Kidney (tissue), 14 donors: Measurements from ENCODE around the gene TMEM131. TPM values are rescaled to one million over a fixed set of nuclear protein-coding genes. Genes with fewer than 3 reads are reported as not detected.

Source experiments
- DNase-seq, 5 donors: peaks; one replicate each; pipeline ENCODE4 v3.0.0-alpha.2; 2013 to 2020
- FAIRE-seq: peaks from 2 replicates; lab custom pipeline; 2012; peaks lifted over from hg19 to GRCh38; lab: Jason Lieb, UNC
- H3K27ac ChIP-seq, 2 donors: one replicate each; pipeline ENCODE4 v1.7.0; 2013; ENCODE audit warnings: low read depth in 2 of 2, low read length in 2 of 2, inconsistent platforms in 1 of 2
- H3K27me3 ChIP-seq: one replicate; pipeline ENCODE4 v1.7.1; 2013; ENCODE audit warnings: low read length, inconsistent platforms; ENCODE audit not compliant: control insufficient read depth, insufficient read depth
- H3K36me3 ChIP-seq, 3 donors: one replicate each; pipeline versions ENCODE4 v1.7.0 to v1.7.1; 2013; ENCODE audit warnings: low read length in 3 of 3, control low read depth in 1 of 3, inconsistent platforms in 1 of 3; ENCODE audit not compliant: insufficient read depth in 3 of 3, control insufficient read depth in 2 of 3
- H3K4me1 ChIP-seq, 3 donors: one replicate each; pipeline versions ENCODE4 v1.7.0 to v1.7.1; 2013; ENCODE audit warnings: low read length in 3 of 3, inconsistent platforms in 1 of 3, low read depth in 1 of 3; ENCODE audit not compliant: control insufficient read depth in 2 of 3, insufficient read depth in 2 of 3
- H3K4me3 ChIP-seq, 3 donors: one replicate each; pipeline versions ENCODE4 v1.7.0 to v1.8.1; 2013; ENCODE audit warnings: low read length in 3 of 3, control low read depth in 1 of 3, inconsistent platforms in 1 of 3
- H3K9ac ChIP-seq, 3 donors: one replicate each; pipeline versions ENCODE4 v1.7.0 to v1.7.1; 2013; ENCODE audit warnings: low read length in 3 of 3, control low read depth in 1 of 3, inconsistent platforms in 1 of 3
- H3K9me3 ChIP-seq, 3 donors: one replicate each; pipeline versions ENCODE4 v1.7.0 to v1.7.1; 2013; ENCODE audit warnings: low read length in 3 of 3, control low read depth in 1 of 3, inconsistent platforms in 1 of 3; ENCODE audit not compliant: control insufficient read depth in 2 of 3, insufficient read depth in 1 of 3
- intact Hi-C: fragments of 100-400 bp; cut with DNase I; formaldehyde crosslinking; loops from one replicate; pipeline ENCODE4 v1.11.1; 2022
- polyA plus RNA-seq: library from polyadenylated mRNA; stranded (reverse); fragments of 350-450 nt; fragmentation: Illumina TruSeq; extraction: RNeasy Lipid Tissue Mini Kit (QIAGEN cat#74804); gene quantifications from one replicate; pipeline ENCODE4 v1.2.3, GENCODE V29; 2014; ENCODE audit warnings: low read depth, low replicate concordance; ENCODE audit not compliant: insufficient read depth
- total RNA-seq: library from RNA; stranded (reverse); fragmentation: NEBNext Ultra II Directional; extraction: Animal tissue kit (Norgen Biotek cat#: 25700); gene quantifications from one replicate; pipeline ENCODE4 v1.2.1, GENCODE V29; 2021
- TF ChIP-seq, protein P1 (sequence below): IDR thresholded peaks from 3 replicates; pipeline ENCODE4 v1.5.1; 2012; ENCODE audit warnings: mild to moderate bottlenecking, moderate library complexity, borderline replicate concordance; ENCODE audit not compliant: insufficient read depth; ENCODE audit errors: extremely low read depth
- donor health status: control.
- donor health status: control.
- donor health status: control.
- donor health status: control.
- donor health status: control.
- donor health status: DM: yes; HTN: yes; CAD: no.
- donor health status: Normal renal cell carcinoma (clear cell type).

TMEM131 gene
- total and polyA plus RNA-seq, 2 donors from 2014 or later, result 8.0 to 38.4 TPM

GRCh38 chr2:97734061-97735051, 261.4 kb downstream of the TMEM131 start:
- H3K4me3 ChIP-seq, result no peak overlapping the region
- no peak overlapping the region for H3K27ac ChIP-seq
- no peak overlapping the region for H3K9ac ChIP-seq
- no peaks in the 10 kb centered on the region for H3K36me3 ChIP-seq
- DNase-seq (peak in 1 of 5 donors; percentile 68), FAIRE-seq (no peak)
- no peaks in the 10 kb centered on the region for H3K4me1 ChIP-seq
- no peaks in the 10 kb centered on the region for H3K27me3 ChIP-seq
- intact Hi-C loops, result no loop called here
- TF ChIP-seq, protein P1, sequence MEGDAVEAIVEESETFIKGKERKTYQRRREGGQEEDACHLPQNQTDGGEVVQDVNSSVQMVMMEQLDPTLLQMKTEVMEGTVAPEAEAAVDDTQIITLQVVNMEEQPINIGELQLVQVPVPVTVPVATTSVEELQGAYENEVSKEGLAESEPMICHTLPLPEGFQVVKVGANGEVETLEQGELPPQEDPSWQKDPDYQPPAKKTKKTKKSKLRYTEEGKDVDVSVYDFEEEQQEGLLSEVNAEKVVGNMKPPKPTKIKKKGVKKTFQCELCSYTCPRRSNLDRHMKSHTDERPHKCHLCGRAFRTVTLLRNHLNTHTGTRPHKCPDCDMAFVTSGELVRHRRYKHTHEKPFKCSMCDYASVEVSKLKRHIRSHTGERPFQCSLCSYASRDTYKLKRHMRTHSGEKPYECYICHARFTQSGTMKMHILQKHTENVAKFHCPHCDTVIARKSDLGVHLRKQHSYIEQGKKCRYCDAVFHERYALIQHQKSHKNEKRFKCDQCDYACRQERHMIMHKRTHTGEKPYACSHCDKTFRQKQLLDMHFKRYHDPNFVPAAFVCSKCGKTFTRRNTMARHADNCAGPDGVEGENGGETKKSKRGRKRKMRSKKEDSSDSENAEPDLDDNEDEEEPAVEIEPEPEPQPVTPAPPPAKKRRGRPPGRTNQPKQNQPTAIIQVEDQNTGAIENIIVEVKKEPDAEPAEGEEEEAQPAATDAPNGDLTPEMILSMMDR, result no peak
- peaks cover 0 to 6% (median 5%) of the 10 kb centered on the region in 3 donors for H3K9me3 ChIP-seq

DNA sequence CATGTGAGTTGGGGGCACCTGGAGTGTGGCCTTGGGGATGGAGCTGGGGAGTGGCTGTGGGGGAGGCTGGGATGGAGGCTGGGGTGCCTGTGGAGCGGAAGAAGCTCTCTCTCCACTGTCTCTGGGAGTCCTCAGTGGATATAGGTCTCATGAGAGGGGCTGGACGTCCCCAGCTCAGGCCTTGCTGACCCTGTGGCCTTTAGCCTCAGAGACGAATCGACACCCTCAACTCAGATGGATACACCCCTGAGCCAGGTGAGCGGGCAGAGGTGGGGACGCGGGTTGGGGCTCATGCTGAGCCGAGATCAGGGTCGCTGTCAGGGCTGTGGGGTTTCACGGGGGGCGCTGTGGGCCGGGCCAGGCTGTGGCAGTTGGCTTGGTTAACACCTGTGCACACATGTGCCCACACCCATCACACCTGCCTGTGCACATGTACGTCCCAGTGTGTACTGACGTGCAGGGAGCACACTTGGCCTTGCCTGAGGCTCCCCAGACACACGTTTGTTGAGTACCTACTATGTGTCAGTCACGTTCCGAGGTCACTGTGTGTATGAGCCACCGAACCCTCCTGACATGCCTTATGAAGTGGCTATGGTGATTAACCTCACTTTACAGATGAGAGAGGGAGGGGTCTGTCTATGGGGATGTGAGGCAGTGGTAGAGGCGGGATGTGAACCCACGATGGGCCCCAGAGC, 262.3 kb downstream of the TMEM131 start:
- Histone ChIP-seq H3K27me3 (no peaks in the 10 kb centered on the region), H3K9me3 (peaks cover 0 to 6% (median 5%) of the 10 kb centered on the region in 3 donors), H3K4me3 (no peak overlapping the region), H3K9ac (no peak overlapping the region), H3K4me1 (no peaks in the 10 kb centered on the region), H3K27ac (no peak overlapping the region), H3K36me3 (no peaks in the 10 kb centered on the region)
- FAIRE-seq (no peak), DNase-seq (peak in 1 of 5 donors; percentile 51)
- TF ChIP-seq, protein P1, result no peak
- intact Hi-C loops, result no loop called here

DNA sequence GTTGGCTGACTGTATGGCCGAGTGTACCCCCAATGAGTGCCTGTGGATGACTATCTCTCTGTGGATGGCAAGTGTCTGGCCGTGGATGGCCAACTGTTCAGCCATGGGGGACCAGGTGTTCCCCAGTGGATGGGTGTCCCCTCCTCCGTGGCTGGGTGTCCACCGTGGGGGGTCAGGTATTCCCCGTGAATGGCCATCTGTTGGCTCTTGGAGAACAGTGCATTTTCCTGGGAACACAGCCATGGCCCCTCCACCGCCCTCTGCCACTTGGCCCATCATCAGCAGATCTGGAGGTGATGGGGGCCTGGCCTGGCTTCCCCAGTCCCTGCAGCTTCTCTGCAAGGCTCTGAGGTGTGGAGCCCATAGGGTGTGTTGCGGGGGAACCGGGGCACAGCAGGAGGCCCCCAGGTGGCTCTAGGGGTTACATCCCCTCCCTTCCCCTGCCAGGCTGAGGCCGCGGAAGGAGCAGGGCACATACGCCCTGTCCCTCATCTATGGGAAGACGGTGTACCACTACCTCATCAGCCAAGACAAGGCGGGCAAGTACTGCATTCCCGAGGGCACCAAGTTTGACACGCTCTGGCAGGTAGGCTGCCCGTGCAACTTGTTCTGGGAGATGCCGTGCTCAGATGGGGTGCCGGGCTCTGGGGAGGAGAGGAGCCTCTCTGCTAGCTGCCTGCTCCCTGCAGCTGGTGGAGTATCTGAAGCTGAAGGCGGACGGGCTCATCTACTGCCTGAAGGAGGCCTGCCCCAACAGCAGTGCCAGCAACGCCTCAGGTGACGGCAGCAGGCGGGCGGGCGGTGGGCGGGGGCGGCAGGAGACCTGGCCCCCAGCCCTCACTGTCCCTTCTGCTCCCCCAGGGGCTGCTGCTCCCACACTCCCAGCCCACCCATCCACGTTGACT, 263.1 kb downstream of the TMEM131 start:
- FAIRE-seq, result no peak
- TF ChIP-seq, protein P1, result no peak
- Histone ChIP-seq H3K36me3 (no peaks in the 10 kb centered on the region), H3K27me3 (no peaks in the 10 kb centered on the region), H3K9ac (no peak overlapping the region), H3K27ac (no peak overlapping the region), H3K4me3 (no peak overlapping the region), H3K9me3 (peaks cover 0 to 6% (median 5%) of the 10 kb centered on the region in 3 donors), H3K4me1 (no peaks in the 10 kb centered on the region)
- intact Hi-C loops, result no loop called here
- DNase-seq, result peak in 1 of 5 donors; percentile 55
